Activated B cell treated with CpG ODN at 0.5 μM for 24 hours (primary cell): ENCODE measurements around the gene FHOD3. TPM values are rescaled to one million over a fixed set of nuclear protein-coding genes. Genes with fewer than 3 reads are reported as not detected.
"Not testable (repeated sequence)": the region's sequence is repeated elsewhere in the genome, so short reads cannot be mapped to it uniquely, and the experiment has no call there.

ENCODE experiments used
- ATAC-seq: fragments of 200-7000 bp; cut with Tn5 transposase; one replicate; pipeline ENCODE4 v1.10.0; 2021; ENCODE audit warnings: low read depth, mild to moderate bottlenecking, moderate library complexity
- CTCF ChIA-PET: fragments of 350-600 bp; sonication (Branson Sonifier 250); formaldehyde crosslinking; loops from one replicate; lab custom pipeline; 2021; ENCODE audit warnings: antibody characterized with exemption; lab: Charles Lee
- POLR2A ChIA-PET: fragments of 350-600 bp; sonication (Branson Sonifier 250); formaldehyde crosslinking; loops from one replicate; lab custom pipeline; 2021; ENCODE audit warnings: antibody characterized with exemption; lab: Charles Lee
- DNase-seq: peaks from one replicate; pipeline ENCODE4 v3.0.0; 2022
- H3K27ac Mint-ChIP-seq: one replicate; pipeline ENCODE4 v1.8.0; 2020; ENCODE audit warnings: mixed read lengths
- H3K27me3 Mint-ChIP-seq: one replicate; pipeline ENCODE4 v1.8.0; 2021; ENCODE audit warnings: mixed read lengths
- H3K36me3 Mint-ChIP-seq: one replicate; pipeline ENCODE4 v1.8.0; 2021; ENCODE audit warnings: low read depth, mixed read lengths
- H3K4me1 Mint-ChIP-seq: one replicate; pipeline ENCODE4 v1.8.0; 2021; ENCODE audit warnings: mixed read lengths
- H3K4me3 Mint-ChIP-seq: one replicate; pipeline ENCODE4 v1.8.0; 2020; ENCODE audit warnings: mild to moderate bottlenecking, mixed read lengths
- H3K9me3 Mint-ChIP-seq: one replicate; pipeline ENCODE4 v1.8.0; 2020; ENCODE audit warnings: mixed read lengths
- CTCF ChIP-seq: fragments of 200-600 bp; IDR thresholded peaks from one replicate; pipeline ENCODE4 v1.8.0; 2022; ENCODE audit warnings: antibody characterized with exemption, mild to moderate bottlenecking
- intact Hi-C: fragments of 100-400 bp; cut with micrococcal nuclease; formaldehyde crosslinking; loops from one replicate; pipeline ENCODE4 v1.15.1; 2024
- total RNA-seq: library from RNA; stranded (reverse); gene quantifications from 2 replicates; pipeline ENCODE4 v1.2.3, GENCODE V29; 2022

Gene FHOD3
- total RNA-seq, 1 donor from 2014 or later: not detected

GRCh38 chr18:36813101-36813775, 515.7 kb downstream of the FHOD3 start:
- no peaks in the 10 kb centered on the region for H3K27me3 Mint-ChIP-seq
- TF ChIP-seq CTCF: no peak
- peaks cover 50% of the 10 kb centered on the region for H3K36me3 Mint-ChIP-seq
- H3K4me1 Mint-ChIP-seq: peaks cover 2% of the 10 kb centered on the region
- no peak overlapping the region for H3K27ac Mint-ChIP-seq
- ATAC-seq (no peak), DNase-seq (no peak)
- no peak overlapping the region for H3K4me3 Mint-ChIP-seq
- ChIA-PET POLR2A (no interaction called here), CTCF (interaction anchor here (4.0 kb wide), 1 partner anchor 126 kb away, joined by 18 read pairs; no protein-coding TSS in a partner anchor)
- intact Hi-C loops: no loop called here
- no peaks in the 10 kb centered on the region for H3K9me3 Mint-ChIP-seq

- ATAC-seq (no peak), DNase-seq (no peak)
- H3K4me1 Mint-ChIP-seq: peaks cover 2% of the 10 kb centered on the region
- no peak overlapping the region for H3K27ac Mint-ChIP-seq
- intact Hi-C loops: no loop called here
- H3K36me3 Mint-ChIP-seq: peaks cover 55% of the 10 kb centered on the region
- H3K27me3 Mint-ChIP-seq: no peaks in the 10 kb centered on the region
- H3K9me3 Mint-ChIP-seq: no peaks in the 10 kb centered on the region
- CTCF ChIA-PET: interaction anchor here (4.0 kb wide), 1 partner anchor 126 kb away, joined by 18 read pairs; no protein-coding TSS in a partner anchor
- H3K4me3 Mint-ChIP-seq: no peak overlapping the region
- TF ChIP-seq CTCF: no peak
- POLR2A ChIA-PET: no interaction called here
Measured at GRCh38 chr18:36813824-36814223, 516.3 kb downstream of the FHOD3 start.

GRCh38 chr18:36814994-36815393, 517.5 kb downstream of the FHOD3 start:
- no peaks in the 10 kb centered on the region for H3K27me3 Mint-ChIP-seq
- CTCF ChIA-PET: no interaction called here
- no peak for DNase-seq
- H3K4me3 Mint-ChIP-seq: no peak overlapping the region
- H3K36me3 Mint-ChIP-seq: peaks cover 58% of the 10 kb centered on the region
- no peaks in the 10 kb centered on the region for H3K9me3 Mint-ChIP-seq
- intact Hi-C loops: no loop called here
- no peak overlapping the region for H3K27ac Mint-ChIP-seq
- no peak for TF ChIP-seq CTCF
- POLR2A ChIA-PET: no interaction called here
- H3K4me1 Mint-ChIP-seq: no peaks in the 10 kb centered on the region
- no peak for ATAC-seq

- peaks cover 58% of the 10 kb centered on the region for H3K36me3 Mint-ChIP-seq
- CTCF ChIA-PET, H3K4me3 Mint-ChIP-seq, intact Hi-C loops, H3K9me3 Mint-ChIP-seq, ATAC-seq, H3K27ac Mint-ChIP-seq, H3K4me1 Mint-ChIP-seq, POLR2A ChIA-PET, H3K27me3 Mint-ChIP-seq, DNase-seq: not testable (repeated sequence)
Measured at GRCh38 chr18:36816096-36816495, 518.6 kb downstream of the FHOD3 start.

- DNase-seq: no peak
- Mint-ChIP-seq H3K4me1 (no peaks in the 10 kb centered on the region), H3K36me3 (peaks cover 62% of the 10 kb centered on the region), H3K9me3 (no peaks in the 10 kb centered on the region), H3K27ac (no peak overlapping the region), H3K27me3 (no peaks in the 10 kb centered on the region), H3K4me3 (no peak overlapping the region)
- CTCF ChIA-PET: no interaction called here
- intact Hi-C loops: no loop called here
- no peak for ATAC-seq
- no peak for TF ChIP-seq CTCF
- POLR2A ChIA-PET: no interaction called here
Measured at GRCh38 chr18:36817039-36817438, 519.5 kb downstream of the FHOD3 start.
